Mesothelial cell of epicardium (in vitro differentiated cells): ENCODE measurements around the gene RERE. TPM values are rescaled to one million over a fixed set of nuclear protein-coding genes. Genes with fewer than 3 reads are reported as not detected.

ENCODE experiments used
- DNase-seq, 2 experiments: peaks; one replicate each; pipeline ENCODE4 v3.0.0; 2021; ENCODE audit warnings: low spot score in 2 of 2; ENCODE audit not compliant: unreplicated experiment in 2 of 2
- H3K27ac Mint-ChIP-seq: 2 replicates; pipeline ENCODE4 v1.8.0; 2021; ENCODE audit warnings: mixed read lengths
- H3K27me3 Mint-ChIP-seq: 2 replicates; pipeline ENCODE4 v1.8.0; 2021; ENCODE audit warnings: low read depth, mixed read lengths
- H3K36me3 Mint-ChIP-seq: 2 replicates; pipeline ENCODE4 v1.8.0; 2021; ENCODE audit warnings: mixed read lengths
- H3K4me1 Mint-ChIP-seq: 2 replicates; pipeline ENCODE4 v1.8.0; 2021; ENCODE audit warnings: mixed read lengths
- H3K4me3 Mint-ChIP-seq: 2 replicates; pipeline ENCODE4 v1.8.0; 2021; ENCODE audit warnings: mild to moderate bottlenecking, moderate library complexity, mixed read lengths
- H3K9me3 Mint-ChIP-seq: 2 replicates; pipeline ENCODE4 v1.8.0; 2021; ENCODE audit warnings: mixed read lengths
- total RNA-seq: library from RNA; stranded (reverse); gene quantifications from 3 replicates; pipeline ENCODE4 v1.2.1, GENCODE V29; 2021
- TF ChIP-seq, protein P1 (sequence below): fragments of 200-600 bp; sonication (generic); IDR thresholded peaks from one replicate; pipeline ENCODE4 v1.5.0; 2021; ENCODE audit warnings: antibody characterized with exemption; ENCODE audit not compliant: unreplicated experiment

RERE gene
- total RNA-seq, 1 donor from 2014 or later, result 187 TPM

DNA sequence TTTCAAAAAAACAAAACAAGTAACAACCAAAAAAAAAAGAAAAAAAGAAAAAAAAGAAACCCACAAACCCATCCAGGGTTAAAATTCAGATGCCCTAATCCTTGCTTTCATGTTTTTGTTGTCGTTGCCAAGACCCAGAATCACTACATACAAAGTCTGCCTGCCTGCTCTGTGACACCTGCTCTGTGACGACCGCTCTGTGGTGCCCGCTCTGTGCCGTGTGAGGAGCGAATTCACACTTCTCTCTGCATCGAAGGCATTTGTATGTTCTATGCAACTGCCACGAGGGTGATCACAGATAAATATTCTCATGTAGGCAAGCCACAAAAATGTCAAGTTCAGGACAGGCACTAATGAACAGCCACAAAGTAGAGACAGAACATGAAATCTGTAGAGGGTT, 321.0 kb downstream of the RERE start:
- H3K4me3 Mint-ChIP-seq, result no peak overlapping the region
- peak overlapping the region; percentile 59 for H3K27ac Mint-ChIP-seq
- H3K9me3 Mint-ChIP-seq, result no peaks in the 10 kb centered on the region
- peaks cover 5% of the 10 kb centered on the region for H3K4me1 Mint-ChIP-seq
- H3K27me3 Mint-ChIP-seq, result no peaks in the 10 kb centered on the region
- H3K36me3 Mint-ChIP-seq, result peaks cover 46% of the 10 kb centered on the region
- DNase-seq, result no peak
- TF ChIP-seq, protein P1, sequence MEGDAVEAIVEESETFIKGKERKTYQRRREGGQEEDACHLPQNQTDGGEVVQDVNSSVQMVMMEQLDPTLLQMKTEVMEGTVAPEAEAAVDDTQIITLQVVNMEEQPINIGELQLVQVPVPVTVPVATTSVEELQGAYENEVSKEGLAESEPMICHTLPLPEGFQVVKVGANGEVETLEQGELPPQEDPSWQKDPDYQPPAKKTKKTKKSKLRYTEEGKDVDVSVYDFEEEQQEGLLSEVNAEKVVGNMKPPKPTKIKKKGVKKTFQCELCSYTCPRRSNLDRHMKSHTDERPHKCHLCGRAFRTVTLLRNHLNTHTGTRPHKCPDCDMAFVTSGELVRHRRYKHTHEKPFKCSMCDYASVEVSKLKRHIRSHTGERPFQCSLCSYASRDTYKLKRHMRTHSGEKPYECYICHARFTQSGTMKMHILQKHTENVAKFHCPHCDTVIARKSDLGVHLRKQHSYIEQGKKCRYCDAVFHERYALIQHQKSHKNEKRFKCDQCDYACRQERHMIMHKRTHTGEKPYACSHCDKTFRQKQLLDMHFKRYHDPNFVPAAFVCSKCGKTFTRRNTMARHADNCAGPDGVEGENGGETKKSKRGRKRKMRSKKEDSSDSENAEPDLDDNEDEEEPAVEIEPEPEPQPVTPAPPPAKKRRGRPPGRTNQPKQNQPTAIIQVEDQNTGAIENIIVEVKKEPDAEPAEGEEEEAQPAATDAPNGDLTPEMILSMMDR, result no peak

DNA sequence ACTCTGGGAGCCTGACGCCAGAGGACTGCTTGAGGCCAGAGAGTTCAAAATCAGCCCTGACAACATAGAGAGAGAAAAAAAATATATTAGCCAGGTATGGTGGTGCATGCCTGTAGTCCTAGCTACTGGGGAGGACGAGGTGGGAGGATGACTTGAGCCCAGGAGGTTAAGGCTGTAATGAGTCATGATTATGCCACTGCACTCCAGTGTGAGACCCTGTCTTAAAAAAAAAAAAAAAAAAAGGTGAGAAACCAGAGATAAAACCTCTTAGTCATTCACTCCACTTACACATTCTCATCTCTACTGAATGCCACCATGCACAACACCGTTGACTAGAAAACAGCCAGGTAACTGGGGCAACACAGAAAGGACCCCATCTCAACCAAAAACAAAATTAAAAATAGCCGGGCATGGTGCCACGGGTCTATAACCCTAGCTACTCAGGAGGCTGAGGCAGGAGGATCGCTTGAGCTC, 321.5 kb downstream of the RERE start:
- Mint-ChIP-seq H3K36me3 (peaks cover 46% of the 10 kb centered on the region), H3K27me3 (no peaks in the 10 kb centered on the region), H3K4me3 (no peak overlapping the region), H3K27ac (no peak overlapping the region), H3K4me1 (peaks cover 5% of the 10 kb centered on the region), H3K9me3 (no peaks in the 10 kb centered on the region)
- no peak for DNase-seq
- TF ChIP-seq, protein P1, result no peak

DNA sequence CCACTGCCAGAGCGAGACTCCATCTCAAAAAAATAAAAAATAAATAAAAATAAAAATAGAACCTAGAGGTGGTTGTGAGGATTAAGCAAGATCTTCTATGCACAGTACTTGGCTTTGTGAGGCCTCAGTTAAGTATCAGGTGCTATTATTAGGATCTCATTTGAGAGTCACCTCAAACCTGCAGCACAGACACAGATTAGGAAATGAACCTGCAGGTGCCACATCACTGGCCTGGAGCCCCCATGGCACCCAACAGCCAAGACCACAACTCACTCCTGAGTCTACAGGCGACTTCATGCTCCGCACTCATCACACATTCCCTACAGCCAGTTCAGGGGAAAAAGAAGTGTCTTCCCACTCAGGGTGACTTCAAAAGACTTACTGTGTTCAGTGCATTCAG, 322.8 kb downstream of the RERE start:
- H3K27me3 Mint-ChIP-seq, result no peaks in the 10 kb centered on the region
- TF ChIP-seq, protein P1, result no peak
- peaks cover 10% of the 10 kb centered on the region for H3K4me1 Mint-ChIP-seq
- H3K36me3 Mint-ChIP-seq, result peaks cover 42% of the 10 kb centered on the region
- H3K27ac Mint-ChIP-seq, result no peak overlapping the region
- H3K9me3 Mint-ChIP-seq, result no peaks in the 10 kb centered on the region
- H3K4me3 Mint-ChIP-seq, result no peak overlapping the region
- DNase-seq, result no peak

DNA sequence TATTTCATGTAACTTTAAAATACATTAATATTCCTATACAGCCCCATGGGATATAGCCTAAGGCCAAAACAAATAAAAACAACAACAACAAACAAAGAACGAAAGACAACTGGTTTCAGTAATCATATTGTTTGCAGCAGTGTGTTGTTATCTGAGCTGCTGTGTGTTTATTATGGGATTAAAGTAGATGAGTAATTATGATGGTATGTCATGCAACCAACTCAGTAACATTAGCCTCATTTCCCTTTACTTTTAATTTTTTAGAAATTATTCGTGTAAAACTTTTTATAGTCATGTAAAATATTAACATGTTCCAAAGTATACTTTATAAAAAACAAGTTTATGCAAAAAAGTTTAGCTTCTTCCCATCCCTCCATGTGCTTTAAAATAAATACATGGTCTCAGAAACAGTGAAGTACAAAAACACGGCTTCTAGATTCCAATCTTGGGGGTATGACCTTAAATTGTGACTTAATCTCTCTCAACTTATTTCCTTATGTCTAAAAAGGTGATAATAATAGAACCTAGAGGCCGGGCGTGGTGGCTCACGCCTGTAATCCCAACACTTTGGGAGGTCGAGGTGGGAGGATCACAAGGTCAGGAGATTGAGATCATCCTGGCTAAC, 323.4 kb downstream of the RERE start:
- Mint-ChIP-seq H3K27me3 (no peaks in the 10 kb centered on the region), H3K4me3 (no peak overlapping the region), H3K4me1 (peaks cover 10% of the 10 kb centered on the region), H3K9me3 (no peaks in the 10 kb centered on the region), H3K36me3 (peaks cover 37% of the 10 kb centered on the region), H3K27ac (peak overlapping the region; percentile 24)
- TF ChIP-seq, protein P1, result no peak
- DNase-seq, result no peak

DNA sequence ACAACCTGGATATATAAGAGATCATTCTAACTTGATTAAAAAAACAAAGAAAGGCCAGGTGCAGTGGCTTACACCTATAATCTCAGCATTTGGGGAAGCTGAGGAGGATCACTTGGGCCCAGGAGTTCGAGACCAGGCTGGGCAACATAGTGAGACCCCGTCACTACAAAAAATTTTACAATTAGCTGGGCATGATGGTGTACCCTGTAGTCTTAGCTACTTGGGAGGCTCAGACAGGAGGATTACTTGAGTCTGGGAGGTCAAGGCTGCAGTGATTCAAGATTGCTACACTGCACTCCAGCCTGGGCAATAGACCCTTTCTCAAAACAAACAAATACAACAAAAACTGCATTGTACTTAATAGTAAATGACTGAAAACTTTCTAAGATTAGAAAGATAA, 330.2 kb downstream of the RERE start:
- Mint-ChIP-seq H3K9me3 (peaks cover 4% of the 10 kb centered on the region), H3K27ac (no peak overlapping the region), H3K36me3 (peaks cover 18% of the 10 kb centered on the region), H3K27me3 (no peaks in the 10 kb centered on the region), H3K4me3 (no peak overlapping the region), H3K4me1 (peaks cover 21% of the 10 kb centered on the region)
- TF ChIP-seq, protein P1, result no peak
- no peak for DNase-seq

DNA sequence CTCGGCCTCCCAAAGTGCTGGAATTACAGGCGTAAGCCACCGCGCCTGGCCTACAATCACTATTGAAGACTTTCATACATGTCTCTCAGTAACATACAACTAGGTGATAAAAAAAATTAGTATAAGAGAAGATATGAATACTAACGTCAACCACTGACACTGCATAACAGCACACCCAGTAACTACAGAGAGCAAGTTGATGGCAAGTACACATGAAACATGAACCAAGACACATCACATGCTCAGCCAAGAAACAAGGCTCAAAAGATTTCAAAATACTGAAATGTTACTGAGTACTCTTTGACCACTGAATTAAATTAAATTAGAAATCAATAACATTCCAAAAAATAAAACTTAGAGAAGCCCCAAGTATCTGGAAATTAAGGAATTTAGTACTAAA, 331.4 kb downstream of the RERE start:
- peaks cover 19% of the 10 kb centered on the region for H3K4me1 Mint-ChIP-seq
- H3K4me3 Mint-ChIP-seq, result no peak overlapping the region
- H3K9me3 Mint-ChIP-seq, result peaks cover 4% of the 10 kb centered on the region
- TF ChIP-seq, protein P1, result no peak
- no peak for DNase-seq
- no peaks in the 10 kb centered on the region for H3K27me3 Mint-ChIP-seq
- H3K36me3 Mint-ChIP-seq, result peaks cover 13% of the 10 kb centered on the region
- no peak overlapping the region for H3K27ac Mint-ChIP-seq
